CD4-positive, alpha-beta T cell treated with Interferon gamma for 1 hour (primary cell): ENCODE results near the gene SP5.
"Not testable (repeated sequence)": the region's sequence is repeated elsewhere in the genome, so short reads cannot be mapped to it uniquely, and the experiment has no call there.

Experiments
- DNase-seq: peaks from one replicate; pipeline ENCODE4 v3.0.0-alpha.2; 2020

SP5 gene

GRCh38 chr2:170740660-170741059 lies 25.5 kb downstream of the SP5 start:
- no peak for DNase-seq

GRCh38 chr2:170742000-170742399 lies 26.9 kb downstream of the SP5 start:
- no peak for DNase-seq

DNA sequence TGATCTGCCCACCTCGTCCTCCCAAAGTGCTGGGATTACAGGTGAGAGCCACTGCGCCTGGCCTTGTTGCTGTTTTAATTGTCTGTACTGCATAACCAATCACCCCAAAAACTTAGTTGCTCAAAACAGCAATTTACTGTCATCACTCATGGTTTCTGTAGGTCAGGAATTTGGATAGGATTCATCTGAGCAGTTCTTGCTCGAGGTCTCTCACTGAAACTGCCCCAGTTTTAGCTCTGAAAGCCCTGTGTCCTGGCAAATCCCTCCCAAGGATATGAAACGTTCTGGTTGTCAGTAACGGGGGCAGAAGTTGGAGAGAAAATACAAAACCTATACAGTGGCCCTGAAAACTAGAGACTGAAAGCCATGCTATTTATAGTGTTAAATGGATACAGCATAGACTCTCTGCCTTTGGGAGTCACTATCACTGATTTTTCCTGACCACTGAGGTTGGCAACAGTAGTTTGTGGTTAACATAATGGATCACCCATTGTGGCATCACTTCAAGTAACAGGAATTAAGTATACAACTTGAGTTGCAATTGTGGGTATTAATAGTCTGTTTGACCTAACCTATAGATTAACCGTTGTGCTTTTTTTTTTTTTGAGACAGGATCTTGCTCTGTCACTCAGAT lies 27.9 kb downstream of the SP5 start:
- no peak for DNase-seq

DNA sequence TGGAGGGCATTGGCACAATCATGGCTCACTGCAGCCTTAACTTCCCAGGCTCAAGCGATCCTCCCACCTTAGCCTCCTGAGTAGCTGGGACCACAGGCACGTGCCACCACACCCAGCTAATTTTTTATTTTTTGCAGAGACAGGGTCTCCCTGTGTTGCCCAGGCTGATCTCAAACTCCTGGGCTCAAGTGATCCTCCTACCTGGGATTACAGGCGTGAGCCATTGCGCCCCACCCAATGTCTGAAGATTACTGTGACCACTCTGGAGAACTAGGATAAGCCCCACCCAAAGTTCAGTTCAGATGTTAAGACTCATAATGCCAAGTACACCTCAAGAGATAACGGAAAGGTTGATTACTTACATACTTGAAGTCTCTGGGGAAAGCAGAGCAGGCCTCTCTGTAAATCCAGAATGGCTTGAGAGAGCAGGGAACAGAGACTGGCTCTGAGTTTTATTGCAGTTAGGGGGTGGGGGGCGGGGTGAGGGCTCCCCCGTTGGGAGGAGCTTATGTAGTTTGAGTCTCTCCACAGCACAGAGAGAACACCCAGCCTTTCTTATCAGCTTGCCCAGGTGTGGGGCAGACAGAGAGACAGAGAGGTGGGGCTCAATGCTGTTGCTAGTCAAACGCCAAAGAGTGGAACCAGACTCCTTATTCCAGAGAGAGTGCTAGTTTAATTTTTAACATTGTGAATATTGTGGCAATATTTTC lies 28.5 kb downstream of the SP5 start:
- no peak for DNase-seq

DNA sequence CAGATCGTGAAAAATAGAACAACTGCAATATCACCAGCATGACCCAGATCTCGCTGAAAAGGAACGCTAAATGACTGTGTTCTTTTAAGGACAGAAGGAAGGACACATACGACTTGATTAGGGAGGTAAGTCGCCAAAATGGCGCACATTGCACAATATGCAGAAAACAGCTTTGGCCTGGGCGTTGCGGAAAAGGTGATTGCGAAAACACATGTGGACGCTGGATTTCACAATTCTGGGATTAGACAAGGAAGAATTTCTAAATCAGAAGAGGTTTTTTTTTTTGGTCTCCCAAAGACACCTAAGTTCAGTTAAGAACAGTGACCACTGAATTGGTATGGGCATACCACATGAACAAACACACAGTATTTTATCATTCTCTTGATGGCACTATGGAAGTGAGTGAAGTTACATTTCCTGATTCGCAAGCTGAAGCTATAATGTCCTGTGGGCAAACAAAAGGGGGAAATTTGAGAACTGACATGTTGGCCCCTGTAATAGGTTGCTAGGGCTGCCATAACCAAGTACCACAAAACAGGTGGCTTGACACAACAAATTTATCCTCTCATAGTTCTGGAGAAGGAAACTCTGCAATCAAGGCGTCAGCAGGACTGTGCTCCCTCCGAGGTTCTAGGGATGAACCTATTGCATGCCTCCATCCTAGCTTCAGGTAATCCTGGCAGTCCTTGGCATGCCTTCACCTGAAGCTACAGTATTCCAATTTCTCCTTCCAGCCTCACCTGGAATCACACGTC lies 29.3 kb downstream of the SP5 start:
- DNase-seq = no peak

DNA sequence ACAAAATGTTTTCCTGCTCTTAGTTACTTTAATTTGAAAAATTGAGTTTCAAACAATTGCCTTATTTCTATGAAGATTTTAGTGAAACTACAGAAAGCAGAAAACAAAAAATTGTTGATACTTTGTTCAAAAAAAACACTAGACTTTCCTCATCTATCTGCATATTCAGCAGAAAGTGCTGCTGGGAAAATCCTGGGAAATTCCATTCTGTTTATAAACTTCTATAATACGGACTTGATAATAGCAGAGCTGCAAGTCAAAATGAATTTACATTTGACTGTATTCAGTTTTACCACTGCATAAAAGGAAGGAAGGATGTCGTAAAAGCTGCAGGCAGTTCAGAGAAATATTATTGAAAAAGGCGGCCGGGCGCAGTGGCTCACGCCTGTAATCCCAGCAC lies 30.2 kb downstream of the SP5 start:
- DNase-seq = no peak

DNA sequence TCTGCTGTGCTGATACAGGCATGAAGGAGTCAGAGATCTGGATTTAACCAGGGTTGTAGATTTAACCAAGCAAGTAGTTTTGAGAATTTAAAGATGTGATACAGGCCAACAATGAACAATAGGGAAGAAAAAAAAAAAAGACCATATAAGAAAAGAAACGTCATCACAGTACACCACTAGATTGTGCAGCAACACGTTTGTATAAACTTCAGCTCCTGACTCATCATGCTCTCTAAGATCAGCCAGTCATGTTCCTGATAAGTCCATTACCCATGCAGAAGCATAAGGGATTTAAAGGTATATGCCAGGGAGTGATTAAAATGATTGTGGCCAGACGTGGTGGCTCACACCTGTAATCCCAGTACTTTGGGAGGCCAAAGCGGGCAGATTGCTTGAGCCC lies 32.8 kb downstream of the SP5 start:
- no peak for DNase-seq

- not testable (repeated sequence) for DNase-seq
Observed at GRCh38 chr2:170751555-170751954, 36.4 kb downstream of the SP5 start.

GRCh38 chr2:170761572-170761971 lies 46.4 kb downstream of the SP5 start:
- no peak for DNase-seq

DNA sequence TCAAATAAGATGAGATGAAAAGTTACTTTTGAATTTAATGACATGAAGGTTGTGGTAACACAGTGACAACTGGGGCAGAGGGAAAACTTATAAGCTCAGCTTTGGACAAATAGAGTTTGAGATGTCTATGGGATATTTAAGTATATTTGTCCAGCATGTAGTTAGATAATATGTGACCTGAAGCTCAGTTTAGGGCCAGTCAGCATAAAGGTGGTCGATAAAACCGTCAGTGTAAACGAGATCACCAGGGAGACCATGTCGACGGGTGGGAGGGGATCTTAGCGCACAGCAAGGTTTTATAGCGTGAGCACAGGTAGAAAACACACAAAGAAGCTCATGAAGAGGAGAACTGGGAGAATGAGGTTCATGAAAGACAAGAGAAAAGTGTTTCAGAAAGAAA lies 47.6 kb downstream of the SP5 start:
- no peak for DNase-seq

DNA sequence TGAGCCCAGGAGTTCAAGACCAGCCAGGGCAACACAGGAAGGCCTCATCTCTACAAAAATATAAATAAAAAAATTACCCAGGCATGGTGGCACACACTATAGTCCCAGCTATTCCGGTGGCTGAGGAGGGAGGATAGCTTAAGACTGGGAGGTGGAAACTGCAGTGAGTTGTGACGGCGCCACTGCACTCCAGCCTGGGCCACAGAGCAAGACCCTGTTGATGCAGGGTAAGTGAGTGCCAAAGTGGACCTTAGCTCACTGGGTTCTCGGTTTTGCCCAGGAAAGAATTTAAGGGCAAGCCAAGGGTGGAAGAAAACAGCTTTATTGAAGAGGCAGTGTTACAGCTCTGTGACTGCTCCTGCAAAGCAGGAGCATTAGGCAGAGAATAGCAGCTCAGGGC lies 48.1 kb downstream of the SP5 start:
- no peak for DNase-seq

DNA sequence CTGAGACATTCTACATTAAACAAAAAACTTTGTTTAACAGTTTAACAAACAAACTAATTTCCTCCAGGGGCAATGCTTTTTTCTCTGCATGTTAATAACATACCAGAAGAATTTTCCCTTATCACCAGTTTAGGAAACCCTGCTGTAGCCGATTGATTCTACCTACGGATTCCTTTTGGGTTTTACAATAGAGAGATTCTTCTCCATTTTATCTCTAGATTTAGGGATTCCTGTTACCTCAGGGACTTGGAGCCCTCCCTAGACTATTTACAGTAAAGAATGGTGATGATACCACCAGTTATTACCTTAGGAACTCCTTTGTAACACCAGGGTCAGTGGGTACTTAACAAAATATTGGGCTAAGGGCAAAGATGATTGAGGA lies 49.7 kb downstream of the SP5 start:
- DNase-seq = no peak

GRCh38 chr2:170766693-170767092 lies 51.6 kb downstream of the SP5 start:
- no peak for DNase-seq
